SU-DHL-6 (cell line): Measurements from ENCODE around the gene RPL19.

Experiments used
- H2AFZ ChIP-seq: fragments of 200-600 bp; sonication (generic); 2 replicates; pipeline ENCODE4 v1.6.1; 2014; ENCODE audit warnings: low read depth, mild to moderate bottlenecking, moderate library complexity, mixed read lengths, antibody characterized with exemption, low read length; ENCODE audit not compliant: severe bottlenecking
- H3F3A ChIP-seq: fragments of 200-600 bp; shearing (Covaris generic); 2 replicates; pipeline ENCODE4 v1.6.0; 2016; ENCODE audit warnings: antibody characterized with exemption, mild to moderate bottlenecking; ENCODE audit not compliant: insufficient read depth
- H3K27ac ChIP-seq: fragments of 200-600 bp; sonication (generic); 2 replicates; pipeline ENCODE4 v1.5.1; 2016; ENCODE audit warnings: low read depth, mild to moderate bottlenecking, low read length, moderate library complexity, mixed read lengths
- H3K27me3 ChIP-seq: fragments of 200-600 bp; sonication (generic), shearing (Covaris generic); 2 replicates; pipeline ENCODE4 v1.6.0; 2014; ENCODE audit warnings: mild to moderate bottlenecking, low read length
- H3K36me3 ChIP-seq: fragments of 200-600 bp; sonication (generic); 2 replicates; pipeline ENCODE4 v1.6.1; 2014; ENCODE audit warnings: mild to moderate bottlenecking, low read length, mixed read lengths
- H3K4me2 ChIP-seq: fragments of 300-600, 200-600 bp; shearing (Covaris generic), sonication (generic); 2 replicates; pipeline ENCODE4 v1.6.0; 2014; ENCODE audit warnings: low read length, low read depth, mild to moderate bottlenecking; ENCODE audit not compliant: poor library complexity, severe bottlenecking
- H3K4me3 ChIP-seq: fragments of 200-600 bp; sonication (generic); 2 replicates; pipeline ENCODE4 v1.5.1; 2014; ENCODE audit warnings: antibody characterized with exemption, low read length, mild to moderate bottlenecking, mixed read lengths; ENCODE audit not compliant: insufficient read depth, poor library complexity, severe bottlenecking
- H3K79me2 ChIP-seq: fragments of 200-600 bp; sonication (generic); 2 replicates; pipeline ENCODE4 v1.6.1; 2014; ENCODE audit warnings: mild to moderate bottlenecking, low read length, moderate library complexity; ENCODE audit not compliant: insufficient read depth
- H3K9ac ChIP-seq: fragments of 200-600 bp; sonication (generic); 2 replicates; pipeline ENCODE4 v1.7.0; 2014; ENCODE audit warnings: mild to moderate bottlenecking, low read length
- H3K9me2 ChIP-seq: fragments of 200-600 bp; sonication (generic); replicated peaks from 2 replicates; pipeline ENCODE4 v1.6.1; 2014; ENCODE audit warnings: low read length; ENCODE audit not compliant: insufficient read depth
- H3K9me3 ChIP-seq: fragments of 200-600 bp; sonication (generic); 2 replicates; pipeline ENCODE4 v1.6.1; 2014; ENCODE audit warnings: low read length, mixed read lengths; ENCODE audit not compliant: insufficient read depth
- H4K20me1 ChIP-seq: fragments of 200-600 bp; sonication (generic); 2 replicates; pipeline ENCODE4 v1.6.1; 2014; ENCODE audit warnings: low read depth, mild to moderate bottlenecking, antibody characterized with exemption, low read length, moderate library complexity, mixed read lengths
- CTCF ChIP-seq: fragments of 200-600 bp; sonication (generic); IDR thresholded peaks from one replicate; pipeline ENCODE4 v1.5.1; 2017; ENCODE audit warnings: antibody characterized with exemption, mild to moderate bottlenecking, low read length, moderate library complexity; ENCODE audit not compliant: insufficient read depth, poor library complexity, severe bottlenecking
- EZH2phosphoT487 ChIP-seq: fragments of 200-600 bp; sonication (generic), shearing (Covaris generic); conservative IDR thresholded peaks from 2 replicates; pipeline ENCODE4 v1.6.1; 2018; ENCODE audit warnings: mild to moderate bottlenecking, antibody characterized with exemption, low read length, moderate library complexity, mixed read lengths

Gene RPL19

DNA sequence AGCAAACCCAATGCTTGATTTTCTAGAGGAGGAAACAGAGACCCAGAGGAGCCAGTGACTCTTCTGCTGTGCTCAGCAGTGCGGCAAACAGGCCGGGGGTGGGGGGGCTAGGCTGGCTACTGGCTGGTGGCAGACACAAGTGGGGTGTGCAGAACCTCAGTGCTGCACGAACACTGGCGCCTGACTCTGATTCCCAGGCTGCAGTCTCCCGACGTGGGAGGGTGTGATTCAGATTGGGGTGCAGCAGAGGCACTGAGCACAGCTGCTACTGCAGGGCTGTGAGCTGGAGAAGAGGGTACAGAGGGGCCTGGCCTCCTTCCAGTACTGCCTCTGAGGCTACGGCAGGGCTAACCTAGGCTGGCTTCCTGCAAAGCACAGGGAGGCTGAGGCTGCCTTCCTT is 8.1 kb downstream of the RPL19 start:
- H3F3A ChIP-seq: peaks cover 34% of the 10 kb centered on the region
- TF ChIP-seq CTCF (no peak), EZH2phosphoT487 (no peak)
- H2AFZ ChIP-seq: no peak overlapping the region
- H4K20me1 ChIP-seq: no peaks in the 10 kb centered on the region
- peak overlapping the region; percentile 78 for H3K27ac ChIP-seq
- peak overlapping the region; percentile 41 for H3K4me2 ChIP-seq
- no peaks in the 10 kb centered on the region for H3K9me2 ChIP-seq
- peak overlapping the region; percentile 38 for H3K9ac ChIP-seq
- H3K27me3 ChIP-seq: no peaks in the 10 kb centered on the region
- H3K4me3 ChIP-seq: no peak overlapping the region
- no peaks in the 10 kb centered on the region for H3K9me3 ChIP-seq
- no peaks in the 10 kb centered on the region for H3K79me2 ChIP-seq
- peaks cover 5% of the 10 kb centered on the region; the same call in 1 of the 2 replicates for H3K36me3 ChIP-seq

GRCh38 chr17:39208893-39209292 is 8.8 kb downstream of the RPL19 start:
- Histone ChIP-seq H3K9me3 (no peaks in the 10 kb centered on the region), H3K27me3 (no peaks in the 10 kb centered on the region), H3K79me2 (no peaks in the 10 kb centered on the region), H3K9me2 (no peaks in the 10 kb centered on the region), H3K4me3 (no peak overlapping the region), H3F3A (peaks cover 28% of the 10 kb centered on the region), H3K27ac (peak overlapping the region; percentile 78), H3K4me2 (peak overlapping the region; percentile 41), H2AFZ (no peak overlapping the region), H3K9ac (peak overlapping the region; percentile 38), H4K20me1 (no peaks in the 10 kb centered on the region), H3K36me3 (peaks cover 3% of the 10 kb centered on the region; the same call in 1 of the 2 replicates)
- no peak for TF ChIP-seq CTCF
- no peak for TF ChIP-seq EZH2phosphoT487

DNA sequence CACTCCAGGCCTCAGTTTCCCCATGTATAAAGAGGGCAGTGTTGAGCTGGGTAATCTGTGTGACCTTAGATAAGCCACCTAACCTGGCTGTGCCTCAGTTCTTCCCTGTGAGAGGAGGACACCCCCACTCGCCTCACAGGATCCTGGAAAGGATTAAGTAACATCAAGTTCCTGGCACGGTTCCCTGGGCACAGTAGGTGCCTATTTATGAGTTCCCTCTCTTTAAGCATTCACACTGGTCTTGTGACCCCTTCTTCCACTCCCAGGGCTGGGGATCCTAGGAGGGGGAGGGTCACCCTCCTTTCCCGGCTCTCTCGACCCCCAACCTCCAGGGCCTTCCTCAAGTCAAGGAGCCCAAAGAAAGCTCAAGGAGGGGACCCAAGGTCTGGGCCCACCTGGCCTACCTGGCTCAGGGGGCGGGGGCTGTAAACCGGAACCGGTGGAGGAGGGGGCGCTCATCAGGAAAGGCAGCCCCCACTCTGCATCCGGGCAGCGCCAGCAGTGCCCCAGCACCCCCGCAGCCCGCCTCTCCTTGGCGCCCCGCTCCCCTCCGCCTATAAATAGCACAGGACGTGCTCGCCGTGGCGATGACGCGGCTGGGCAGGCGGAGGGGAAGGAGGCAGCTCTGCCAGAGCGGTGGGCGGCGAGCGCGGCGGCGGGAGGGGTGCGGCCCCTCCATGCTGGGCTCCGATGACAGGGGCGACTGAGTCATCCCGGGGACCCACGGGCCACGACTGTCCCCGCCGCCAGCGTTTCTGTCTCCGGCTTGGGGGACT is 9.4 kb downstream of the RPL19 start:
- peaks cover 21% of the 10 kb centered on the region for H3F3A ChIP-seq
- H3K9ac ChIP-seq: no peak overlapping the region
- H4K20me1 ChIP-seq: no peaks in the 10 kb centered on the region
- TF ChIP-seq CTCF (no peak), EZH2phosphoT487 (no peak)
- H3K27ac ChIP-seq: peak overlapping the region; percentile 78; the same call in 1 of the 2 replicates
- H3K79me2 ChIP-seq: no peaks in the 10 kb centered on the region
- H3K27me3 ChIP-seq: no peaks in the 10 kb centered on the region
- no peak overlapping the region for H2AFZ ChIP-seq
- H3K4me3 ChIP-seq: no peak overlapping the region
- H3K36me3 ChIP-seq: no peaks in the 10 kb centered on the region
- no peaks in the 10 kb centered on the region for H3K9me2 ChIP-seq
- peak overlapping the region; percentile 41 for H3K4me2 ChIP-seq
- H3K9me3 ChIP-seq: no peaks in the 10 kb centered on the region
